Breast epithelium (tissue), 3 donors: ENCODE measurements around the gene CLDN6.

ENCODE experiments used
- POLR2A ChIP-seq: fragments of 450-650 bp; IDR thresholded peaks from one replicate; pipeline ENCODE4 v1.6.1; 2016; ENCODE audit warnings: antibody characterized with exemption, mild to moderate bottlenecking, moderate library complexity
- TF ChIP-seq, protein P1 (sequence below), 3 donors: fragments of 450-650 bp; IDR thresholded peaks; one replicate each; pipeline ENCODE4 v1.5.1; 2016 to 2017; ENCODE audit warnings: antibody characterized with exemption in 3 of 3, mild to moderate bottlenecking in 3 of 3, moderate library complexity in 3 of 3

- TF ChIP-seq, protein P1, sequence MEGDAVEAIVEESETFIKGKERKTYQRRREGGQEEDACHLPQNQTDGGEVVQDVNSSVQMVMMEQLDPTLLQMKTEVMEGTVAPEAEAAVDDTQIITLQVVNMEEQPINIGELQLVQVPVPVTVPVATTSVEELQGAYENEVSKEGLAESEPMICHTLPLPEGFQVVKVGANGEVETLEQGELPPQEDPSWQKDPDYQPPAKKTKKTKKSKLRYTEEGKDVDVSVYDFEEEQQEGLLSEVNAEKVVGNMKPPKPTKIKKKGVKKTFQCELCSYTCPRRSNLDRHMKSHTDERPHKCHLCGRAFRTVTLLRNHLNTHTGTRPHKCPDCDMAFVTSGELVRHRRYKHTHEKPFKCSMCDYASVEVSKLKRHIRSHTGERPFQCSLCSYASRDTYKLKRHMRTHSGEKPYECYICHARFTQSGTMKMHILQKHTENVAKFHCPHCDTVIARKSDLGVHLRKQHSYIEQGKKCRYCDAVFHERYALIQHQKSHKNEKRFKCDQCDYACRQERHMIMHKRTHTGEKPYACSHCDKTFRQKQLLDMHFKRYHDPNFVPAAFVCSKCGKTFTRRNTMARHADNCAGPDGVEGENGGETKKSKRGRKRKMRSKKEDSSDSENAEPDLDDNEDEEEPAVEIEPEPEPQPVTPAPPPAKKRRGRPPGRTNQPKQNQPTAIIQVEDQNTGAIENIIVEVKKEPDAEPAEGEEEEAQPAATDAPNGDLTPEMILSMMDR (IDR thresholded peaks at IDR 0.05), result no peak
- TF ChIP-seq POLR2A, result no peak
These were observed 2.0 kb downstream of the CLDN6 start for GRCh38 chr16:3015865-3016521.
